ENCODE data around the gene ASTN2.

- TF ChIP-seq CTCF (IDR thresholded peaks at IDR 0.05; ENCODE audit: insufficient read depth, low read depth, low read length) (no peak), EZH2 (IDR thresholded peaks at IDR 0.05; ENCODE audit: insufficient read depth, low read length) (no peak)
Measured at GRCh38 chr9:117018966-117019617, 395.8 kb downstream of the ASTN2 start.
